ENCODE data around the gene SRD5A2.

The SRD5A2 gene

DNA sequence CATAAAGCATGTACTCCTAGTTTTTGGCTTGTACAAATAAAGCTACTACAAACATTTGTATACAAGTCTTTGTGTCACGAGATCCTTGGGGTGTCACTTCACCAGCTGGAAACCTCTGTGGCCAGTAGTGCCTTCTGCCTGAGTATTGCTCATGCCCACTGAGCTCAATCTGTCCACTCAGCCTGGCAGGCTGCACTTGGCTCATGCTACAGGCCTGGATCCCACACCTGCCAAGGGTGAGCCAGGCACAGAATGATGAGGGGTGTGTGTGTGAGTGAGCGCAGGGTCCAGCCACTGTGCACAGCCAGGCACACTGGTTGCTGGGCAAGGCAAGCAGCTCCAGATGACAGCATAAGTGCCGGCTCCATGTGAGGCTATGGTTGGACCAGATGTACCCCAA is 13.1 kb downstream of the SRD5A2 start:
- no peak for FAIRE-seq
- TF ChIP-seq PAX5 (IDR thresholded peaks at IDR 0.05; ENCODE audit: insufficient read depth, low read length, severe bottlenecking) (no peak), POLR2A (IDR thresholded peaks at IDR 0.05; ENCODE audit: low read depth, low read length) (no peak), POLR2AphosphoS5 (IDR thresholded peaks at IDR 0.05; ENCODE audit: low read depth, low read length) (no peak), SPI1 (IDR thresholded peaks at IDR 0.05; ENCODE audit: low read depth, low read length) (no peak), TAF1 (IDR thresholded peaks at IDR 0.05; ENCODE audit: low read depth, low read length) (no peak), POU2F2 (IDR thresholded peaks at IDR 0.05; ENCODE audit: low read depth, low read length) (no peak)
- no peak for DNase-seq (ENCODE audit: insufficient read length, low spot score)

DNA sequence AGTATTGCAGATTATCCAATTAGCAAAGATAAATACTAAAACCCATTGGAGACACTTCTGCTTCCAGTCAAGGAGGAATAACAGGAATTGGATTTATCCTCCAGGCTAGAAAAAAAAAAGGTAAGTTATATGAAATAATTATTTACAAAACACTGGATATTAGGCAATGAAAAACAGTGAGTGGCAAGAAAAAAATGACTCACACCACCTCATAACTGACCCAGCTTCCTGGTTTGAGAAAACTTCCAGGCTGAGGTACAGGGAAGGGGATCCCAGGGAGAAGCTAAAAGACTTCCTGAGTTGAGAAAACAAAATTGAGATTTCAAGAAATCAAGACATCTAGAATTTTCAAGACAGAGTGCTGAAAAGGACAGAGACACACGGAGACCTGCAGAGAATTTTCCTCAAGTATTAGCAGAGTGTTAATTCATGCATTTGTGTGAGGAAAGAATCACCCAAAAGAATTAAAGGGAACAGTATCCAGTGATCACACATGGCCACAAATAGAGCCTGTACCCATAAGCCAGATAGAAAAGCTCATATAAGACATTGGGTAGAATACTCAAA is 17.4 kb downstream of the SRD5A2 start:
- FAIRE-seq (no peak), DNase-seq (ENCODE audit: insufficient read length, low spot score) (no peak)
- TF ChIP-seq PAX5 (IDR thresholded peaks at IDR 0.05; ENCODE audit: insufficient read depth, low read length, severe bottlenecking) (no peak), TAF1 (IDR thresholded peaks at IDR 0.05; ENCODE audit: low read depth, low read length) (no peak), POLR2A (IDR thresholded peaks at IDR 0.05; ENCODE audit: low read depth, low read length) (no peak), SPI1 (IDR thresholded peaks at IDR 0.05; ENCODE audit: low read depth, low read length) (no peak), POU2F2 (IDR thresholded peaks at IDR 0.05; ENCODE audit: low read depth, low read length) (no peak), POLR2AphosphoS5 (IDR thresholded peaks at IDR 0.05; ENCODE audit: low read depth, low read length) (no peak)

DNA sequence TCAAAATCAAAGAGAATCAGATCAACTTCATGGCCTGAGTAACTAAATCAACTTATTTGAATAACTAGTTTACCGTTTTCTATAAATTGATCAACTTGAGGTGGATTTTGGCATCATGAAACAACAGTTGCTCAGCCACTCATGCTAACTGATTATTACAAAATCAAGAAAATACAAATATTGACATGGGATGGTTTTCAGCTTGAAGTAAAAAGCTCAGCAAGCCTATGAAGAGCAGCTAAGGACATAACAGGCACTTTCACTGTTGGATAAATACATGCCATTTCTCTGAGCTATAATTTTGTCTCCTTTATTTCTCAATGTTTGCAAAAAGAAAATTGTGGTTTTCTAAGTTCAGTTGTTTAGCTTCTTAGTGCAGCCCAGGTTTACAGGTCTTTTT is 18.9 kb downstream of the SRD5A2 start:
- DNase-seq (ENCODE audit: insufficient read length, low spot score): no peak
- FAIRE-seq: no peak
- TF ChIP-seq POLR2A (IDR thresholded peaks at IDR 0.05; ENCODE audit: low read depth, low read length) (no peak), POLR2AphosphoS5 (IDR thresholded peaks at IDR 0.05; ENCODE audit: low read depth, low read length) (no peak), POU2F2 (IDR thresholded peaks at IDR 0.05; ENCODE audit: low read depth, low read length) (no peak), TAF1 (IDR thresholded peaks at IDR 0.05; ENCODE audit: low read depth, low read length) (no peak), SPI1 (IDR thresholded peaks at IDR 0.05; ENCODE audit: low read depth, low read length) (no peak), PAX5 (IDR thresholded peaks at IDR 0.05; ENCODE audit: insufficient read depth, low read length, severe bottlenecking) (no peak)

DNA sequence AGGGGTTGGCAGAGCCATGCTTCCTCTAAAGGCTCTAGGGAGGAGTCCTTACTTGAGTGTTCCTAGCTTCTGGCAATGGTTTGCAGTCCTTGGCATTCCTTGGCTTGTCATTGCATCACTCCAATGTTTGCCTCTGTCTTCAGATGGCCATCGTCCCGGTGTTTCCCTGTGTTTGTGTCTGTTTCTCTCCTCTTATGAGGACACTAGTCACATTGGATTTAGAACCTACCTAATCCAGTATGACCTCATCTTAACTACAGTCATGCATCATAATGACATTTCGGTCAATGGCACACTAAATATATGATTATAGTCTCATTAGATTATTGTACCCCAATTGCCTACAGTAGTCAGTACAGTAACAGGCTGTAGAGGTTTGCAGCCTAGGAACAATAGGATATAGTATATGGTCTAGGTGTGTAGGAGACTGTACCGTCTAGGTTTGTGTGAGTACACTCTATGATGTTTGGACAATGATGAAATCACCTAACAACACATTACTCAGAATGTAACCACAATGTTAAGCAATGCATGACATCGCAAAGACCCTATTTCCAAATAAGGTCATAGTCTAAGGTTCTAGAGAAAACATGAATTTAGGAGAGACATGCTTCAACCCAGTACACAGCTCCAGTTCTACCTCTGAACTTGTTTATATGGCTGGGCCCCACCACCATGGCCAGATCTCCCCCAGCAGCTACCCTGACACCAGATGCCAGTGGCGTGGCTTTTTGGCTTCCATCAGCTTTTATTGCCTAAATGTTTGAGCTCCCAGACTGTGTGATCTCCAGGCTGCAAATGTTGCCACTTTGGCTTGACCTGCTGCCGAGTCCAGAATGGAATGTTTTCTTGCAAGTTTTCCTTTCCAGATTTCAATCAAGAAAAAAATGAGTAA is 22.1 kb downstream of the SRD5A2 start:
- DNase-seq (ENCODE audit: insufficient read length, low spot score) (no peak), FAIRE-seq (no peak)
- TF ChIP-seq SPI1 (IDR thresholded peaks at IDR 0.05; ENCODE audit: low read depth, low read length) (no peak), PAX5 (IDR thresholded peaks at IDR 0.05; ENCODE audit: insufficient read depth, low read length, severe bottlenecking) (no peak), POU2F2 (IDR thresholded peaks at IDR 0.05; ENCODE audit: low read depth, low read length) (no peak), POLR2A (IDR thresholded peaks at IDR 0.05; ENCODE audit: low read depth, low read length) (no peak), POLR2AphosphoS5 (IDR thresholded peaks at IDR 0.05; ENCODE audit: low read depth, low read length) (no peak), TAF1 (IDR thresholded peaks at IDR 0.05; ENCODE audit: low read depth, low read length) (no peak)

DNA sequence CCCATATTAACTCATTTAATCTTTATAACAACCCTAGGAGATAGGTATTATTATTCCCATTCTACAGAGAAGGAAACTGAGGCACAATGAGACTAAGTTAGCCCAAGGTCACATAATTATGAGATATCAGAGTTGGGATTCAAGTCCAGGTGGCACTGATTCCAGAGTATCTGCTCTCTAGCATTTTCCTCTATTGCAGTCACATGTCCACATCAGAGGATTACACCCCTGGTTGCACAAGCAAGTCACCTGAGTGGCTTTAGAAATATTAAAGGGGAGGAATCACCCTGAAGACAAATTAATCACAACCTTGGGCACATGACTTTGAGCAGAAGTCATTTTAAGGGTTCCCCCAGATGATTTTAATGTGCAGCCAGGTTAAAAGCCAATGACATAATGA is 23.8 kb downstream of the SRD5A2 start:
- DNase-seq (ENCODE audit: insufficient read length, low spot score) (no peak), FAIRE-seq (no peak)
- TF ChIP-seq POU2F2 (IDR thresholded peaks at IDR 0.05; ENCODE audit: low read depth, low read length) (no peak), PAX5 (IDR thresholded peaks at IDR 0.05; ENCODE audit: insufficient read depth, low read length, severe bottlenecking) (no peak), TAF1 (IDR thresholded peaks at IDR 0.05; ENCODE audit: low read depth, low read length) (no peak), POLR2AphosphoS5 (IDR thresholded peaks at IDR 0.05; ENCODE audit: low read depth, low read length) (no peak), POLR2A (IDR thresholded peaks at IDR 0.05; ENCODE audit: low read depth, low read length) (no peak), SPI1 (IDR thresholded peaks at IDR 0.05; ENCODE audit: low read depth, low read length) (no peak)

DNA sequence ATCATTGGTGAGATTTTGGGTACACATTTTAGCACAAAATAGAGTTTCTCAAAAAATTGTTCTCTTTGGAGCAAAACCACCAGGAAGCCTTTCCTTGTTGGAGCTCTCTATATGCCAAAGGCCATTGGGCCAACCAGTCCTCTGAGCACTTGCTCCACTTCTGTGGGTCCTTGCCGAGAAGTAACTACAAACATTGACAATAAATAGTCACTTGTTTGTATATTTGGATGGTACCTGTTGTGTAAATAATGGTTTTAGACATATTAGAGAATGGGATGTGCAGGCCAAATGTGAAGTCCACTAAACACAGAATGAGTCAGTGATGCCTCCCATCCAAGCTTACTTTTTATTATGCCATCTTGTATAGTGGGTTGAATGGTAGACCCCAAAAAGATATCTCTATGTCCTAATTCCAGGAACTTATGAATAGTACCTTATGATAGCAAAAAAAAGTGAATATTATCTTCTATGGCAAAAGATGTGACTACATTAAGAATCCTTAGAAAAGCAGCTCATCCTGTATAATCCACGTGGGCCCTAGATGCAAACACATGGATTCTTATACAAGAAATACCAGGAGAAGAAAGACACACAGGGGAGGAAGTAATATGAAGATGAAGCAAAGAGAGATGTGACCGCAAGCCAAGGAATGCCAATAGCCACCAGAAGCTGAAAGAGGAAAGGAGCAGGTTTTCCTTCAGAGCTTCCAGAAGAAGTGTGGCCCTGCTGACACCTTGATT is 24.6 kb downstream of the SRD5A2 start:
- no peak for FAIRE-seq
- no peak for TF ChIP-seq TAF1 (IDR thresholded peaks at IDR 0.05; ENCODE audit: low read depth, low read length)
- TF ChIP-seq POLR2A (IDR thresholded peaks at IDR 0.05; ENCODE audit: low read depth, low read length): no peak
- DNase-seq (ENCODE audit: insufficient read length, low spot score): no peak

DNA sequence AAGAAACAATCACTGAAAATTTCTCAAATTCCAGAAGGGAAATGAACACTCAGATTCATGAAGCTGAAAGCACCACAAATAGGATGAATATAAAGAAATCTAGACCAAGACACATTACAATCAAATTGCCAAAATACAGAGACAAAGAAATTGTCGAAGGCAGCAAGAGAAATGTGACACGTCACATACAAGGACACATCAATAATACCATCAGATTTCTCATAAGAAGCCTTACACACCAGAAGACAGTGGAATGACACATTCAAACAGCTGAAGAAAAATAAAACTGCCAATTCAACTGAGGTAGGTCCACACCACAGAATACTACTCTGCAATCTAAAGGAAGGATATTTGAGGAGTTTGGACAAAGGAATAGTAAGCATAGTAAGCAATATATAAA is 27.4 kb downstream of the SRD5A2 start:
- no peak for TF ChIP-seq POU2F2 (IDR thresholded peaks at IDR 0.05; ENCODE audit: low read depth, low read length)
- no peak for TF ChIP-seq POLR2A (IDR thresholded peaks at IDR 0.05; ENCODE audit: low read depth, low read length)
- no peak for TF ChIP-seq SPI1 (IDR thresholded peaks at IDR 0.05; ENCODE audit: low read depth, low read length)
- no peak for TF ChIP-seq POLR2AphosphoS5 (IDR thresholded peaks at IDR 0.05; ENCODE audit: low read depth, low read length)
- TF ChIP-seq TAF1 (IDR thresholded peaks at IDR 0.05; ENCODE audit: low read depth, low read length): no peak
- no peak for TF ChIP-seq PAX5 (IDR thresholded peaks at IDR 0.05; ENCODE audit: insufficient read depth, low read length, severe bottlenecking)
- DNase-seq (ENCODE audit: insufficient read length, low spot score) (no peak), FAIRE-seq (no peak)

DNA sequence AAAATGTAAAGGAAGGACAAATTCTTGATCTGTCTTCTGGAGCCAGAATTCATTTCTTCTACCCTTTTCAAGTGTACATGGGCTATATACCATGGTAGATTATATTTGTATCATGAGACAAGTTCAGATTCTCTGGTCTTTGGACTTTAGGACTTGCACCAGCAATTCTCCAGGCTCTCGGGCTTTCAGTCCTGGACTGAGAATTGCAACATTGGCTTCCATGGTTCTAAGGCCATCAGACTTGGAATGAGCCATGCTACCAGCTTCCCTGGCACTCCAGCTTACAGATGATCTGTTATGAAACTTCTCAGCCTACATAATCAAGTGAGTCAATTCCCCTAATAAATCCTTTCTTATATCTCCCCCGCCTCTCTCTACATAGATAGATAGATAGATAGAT is 33.3 kb downstream of the SRD5A2 start:
- FAIRE-seq (no peak), DNase-seq (ENCODE audit: insufficient read length, low spot score) (no peak)
- no peak for TF ChIP-seq PAX5 (IDR thresholded peaks at IDR 0.05; ENCODE audit: insufficient read depth, low read length, severe bottlenecking)
- TF ChIP-seq SPI1 (IDR thresholded peaks at IDR 0.05; ENCODE audit: low read depth, low read length): no peak
- no peak for TF ChIP-seq POU2F2 (IDR thresholded peaks at IDR 0.05; ENCODE audit: low read depth, low read length)
- no peak for TF ChIP-seq POLR2AphosphoS5 (IDR thresholded peaks at IDR 0.05; ENCODE audit: low read depth, low read length)
- no peak for TF ChIP-seq POLR2A (IDR thresholded peaks at IDR 0.05; ENCODE audit: low read depth, low read length)
- TF ChIP-seq TAF1 (IDR thresholded peaks at IDR 0.05; ENCODE audit: low read depth, low read length): no peak

DNA sequence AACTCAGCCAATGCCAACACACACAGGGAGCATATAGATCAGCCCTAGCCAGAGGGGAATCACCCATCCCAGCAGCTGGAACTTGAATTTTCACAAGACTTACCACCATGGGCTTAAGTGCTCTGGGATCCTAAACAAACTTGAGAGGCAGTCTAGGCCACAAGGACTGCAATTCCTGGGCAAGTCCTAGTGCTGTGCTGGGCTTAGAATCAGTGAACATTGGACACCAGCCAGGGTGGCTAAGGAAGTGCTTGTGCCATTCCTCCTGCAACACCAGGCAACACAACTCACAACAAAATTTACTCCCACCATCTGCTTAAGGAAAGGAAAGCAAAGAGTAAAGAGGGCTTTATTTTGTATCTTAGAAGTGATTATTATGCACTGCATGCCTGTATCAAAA is 38.9 kb downstream of the SRD5A2 start:
- no peak for FAIRE-seq
- no peak for DNase-seq (ENCODE audit: insufficient read length, low spot score)
- no peak for TF ChIP-seq POU2F2 (IDR thresholded peaks at IDR 0.05; ENCODE audit: low read depth, low read length)
- no peak for TF ChIP-seq PAX5 (IDR thresholded peaks at IDR 0.05; ENCODE audit: insufficient read depth, low read length, severe bottlenecking)
- no peak for TF ChIP-seq SPI1 (IDR thresholded peaks at IDR 0.05; ENCODE audit: low read depth, low read length)
- TF ChIP-seq POLR2AphosphoS5 (IDR thresholded peaks at IDR 0.05; ENCODE audit: low read depth, low read length): no peak
- no peak for TF ChIP-seq POLR2A (IDR thresholded peaks at IDR 0.05; ENCODE audit: low read depth, low read length)
